ENCODE results near the gene APOBEC3C.

DNA sequence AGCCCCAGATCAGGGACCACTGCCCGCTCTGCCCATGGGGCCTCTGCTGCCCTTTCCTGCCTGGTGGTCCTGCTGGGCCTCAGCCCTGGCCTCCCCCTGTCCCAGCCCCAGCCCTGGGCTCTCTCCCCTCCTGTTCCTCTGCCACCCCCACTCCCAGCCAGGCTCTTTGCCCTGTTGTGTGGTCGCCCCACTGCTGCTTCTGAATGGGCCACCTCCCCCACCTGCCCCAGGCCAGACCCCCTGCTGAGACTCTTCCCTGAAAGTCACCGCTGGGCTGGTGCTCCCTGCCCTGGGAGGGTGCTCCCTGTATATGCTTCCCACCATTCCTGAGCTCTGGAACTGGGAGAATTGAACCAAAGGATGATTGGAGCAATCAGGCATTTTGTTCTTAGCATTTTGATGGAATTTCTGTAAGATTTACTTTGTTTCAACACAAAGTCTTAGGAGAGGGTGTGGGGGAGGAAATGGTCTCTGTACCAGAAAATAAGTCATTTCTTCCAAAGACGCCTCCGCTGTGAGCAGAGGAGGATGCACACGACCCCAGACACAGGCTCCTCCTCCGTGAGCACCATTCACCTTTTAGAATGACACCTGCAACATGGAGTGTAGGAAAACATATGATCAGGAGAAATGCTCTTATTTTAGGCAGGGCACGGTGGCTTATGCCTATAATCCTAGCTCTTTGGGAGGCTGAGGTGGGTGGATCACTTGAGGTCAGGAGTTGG is 26.7 kb upstream of the APOBEC3C start:
- TF ChIP-seq POLR2A (IDR thresholded peaks at IDR 0.05) (no peak), POLR2AphosphoS5 (IDR thresholded peaks at IDR 0.05) (no peak), EP300 (IDR thresholded peaks at IDR 0.05) (no peak)
- TF ChIP-seq, protein P1, sequence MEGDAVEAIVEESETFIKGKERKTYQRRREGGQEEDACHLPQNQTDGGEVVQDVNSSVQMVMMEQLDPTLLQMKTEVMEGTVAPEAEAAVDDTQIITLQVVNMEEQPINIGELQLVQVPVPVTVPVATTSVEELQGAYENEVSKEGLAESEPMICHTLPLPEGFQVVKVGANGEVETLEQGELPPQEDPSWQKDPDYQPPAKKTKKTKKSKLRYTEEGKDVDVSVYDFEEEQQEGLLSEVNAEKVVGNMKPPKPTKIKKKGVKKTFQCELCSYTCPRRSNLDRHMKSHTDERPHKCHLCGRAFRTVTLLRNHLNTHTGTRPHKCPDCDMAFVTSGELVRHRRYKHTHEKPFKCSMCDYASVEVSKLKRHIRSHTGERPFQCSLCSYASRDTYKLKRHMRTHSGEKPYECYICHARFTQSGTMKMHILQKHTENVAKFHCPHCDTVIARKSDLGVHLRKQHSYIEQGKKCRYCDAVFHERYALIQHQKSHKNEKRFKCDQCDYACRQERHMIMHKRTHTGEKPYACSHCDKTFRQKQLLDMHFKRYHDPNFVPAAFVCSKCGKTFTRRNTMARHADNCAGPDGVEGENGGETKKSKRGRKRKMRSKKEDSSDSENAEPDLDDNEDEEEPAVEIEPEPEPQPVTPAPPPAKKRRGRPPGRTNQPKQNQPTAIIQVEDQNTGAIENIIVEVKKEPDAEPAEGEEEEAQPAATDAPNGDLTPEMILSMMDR (IDR thresholded peaks at IDR 0.05), result no peak

All from stomach (tissue), 4 donors.